ENCODE measurements around the gene ENTPD2.
A peak's percentile ranks its signal among the peaks of the same experiment; 100 is the strongest.
"Not testable (repeated sequence)": the region's sequence is repeated elsewhere in the genome, so short reads cannot be mapped to it uniquely, and the experiment has no call there.

ENTPD2 gene

DNA sequence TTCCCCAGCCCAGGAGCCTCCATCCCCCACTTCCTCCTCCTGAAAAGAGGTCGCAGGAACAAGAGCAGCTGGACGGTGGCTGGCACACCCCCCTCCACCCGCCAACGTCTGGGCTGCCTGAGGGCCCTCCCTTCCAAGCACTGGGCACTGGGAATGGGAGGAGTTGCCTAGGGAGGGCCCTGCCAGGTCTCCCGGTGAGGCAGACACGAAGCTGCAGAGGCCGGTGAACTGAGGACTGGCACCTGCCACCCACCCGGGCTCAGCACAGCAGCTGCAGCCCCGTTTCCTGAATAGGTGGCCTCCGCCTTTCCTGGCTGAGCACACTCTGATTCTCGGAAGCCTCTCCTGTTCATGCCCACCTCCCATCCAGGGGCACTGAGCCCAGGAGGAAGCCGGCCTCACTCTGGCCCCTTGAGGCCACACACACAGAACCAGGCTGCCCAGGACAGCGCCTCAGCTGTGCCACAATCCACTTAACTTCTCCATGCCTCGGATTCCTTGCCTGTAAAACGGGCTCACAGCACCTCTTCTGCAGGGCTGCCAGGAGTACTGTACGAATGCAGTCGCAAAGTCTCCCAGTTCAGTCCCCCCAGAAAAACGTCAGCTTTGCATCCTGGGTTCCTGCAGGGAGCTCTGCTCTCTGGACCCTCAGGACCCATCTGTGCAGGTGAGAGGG lies 9.2 kb downstream of the ENTPD2 start:
- DNase-seq, result no peak

DNA sequence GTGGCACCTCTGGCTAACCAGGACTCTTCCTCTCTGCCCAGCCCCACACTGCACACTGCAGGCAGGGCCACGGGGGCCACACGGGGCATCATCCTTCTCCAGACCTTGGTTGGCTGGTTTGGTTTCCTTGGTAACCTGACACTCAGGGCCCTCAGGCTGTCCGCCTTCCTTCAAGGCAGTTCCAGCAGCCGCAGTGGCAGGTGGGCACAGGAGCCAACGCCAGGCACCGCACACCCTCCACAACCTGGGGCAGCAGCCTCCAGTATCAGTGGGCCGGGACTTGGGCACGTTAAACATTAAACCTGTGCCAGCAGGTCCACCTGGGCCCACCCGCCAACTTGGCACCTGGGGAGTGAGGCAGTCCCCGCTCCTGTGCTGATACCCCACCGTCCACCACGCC lies 9.8 kb downstream of the ENTPD2 start:
- no peak for DNase-seq

DNA sequence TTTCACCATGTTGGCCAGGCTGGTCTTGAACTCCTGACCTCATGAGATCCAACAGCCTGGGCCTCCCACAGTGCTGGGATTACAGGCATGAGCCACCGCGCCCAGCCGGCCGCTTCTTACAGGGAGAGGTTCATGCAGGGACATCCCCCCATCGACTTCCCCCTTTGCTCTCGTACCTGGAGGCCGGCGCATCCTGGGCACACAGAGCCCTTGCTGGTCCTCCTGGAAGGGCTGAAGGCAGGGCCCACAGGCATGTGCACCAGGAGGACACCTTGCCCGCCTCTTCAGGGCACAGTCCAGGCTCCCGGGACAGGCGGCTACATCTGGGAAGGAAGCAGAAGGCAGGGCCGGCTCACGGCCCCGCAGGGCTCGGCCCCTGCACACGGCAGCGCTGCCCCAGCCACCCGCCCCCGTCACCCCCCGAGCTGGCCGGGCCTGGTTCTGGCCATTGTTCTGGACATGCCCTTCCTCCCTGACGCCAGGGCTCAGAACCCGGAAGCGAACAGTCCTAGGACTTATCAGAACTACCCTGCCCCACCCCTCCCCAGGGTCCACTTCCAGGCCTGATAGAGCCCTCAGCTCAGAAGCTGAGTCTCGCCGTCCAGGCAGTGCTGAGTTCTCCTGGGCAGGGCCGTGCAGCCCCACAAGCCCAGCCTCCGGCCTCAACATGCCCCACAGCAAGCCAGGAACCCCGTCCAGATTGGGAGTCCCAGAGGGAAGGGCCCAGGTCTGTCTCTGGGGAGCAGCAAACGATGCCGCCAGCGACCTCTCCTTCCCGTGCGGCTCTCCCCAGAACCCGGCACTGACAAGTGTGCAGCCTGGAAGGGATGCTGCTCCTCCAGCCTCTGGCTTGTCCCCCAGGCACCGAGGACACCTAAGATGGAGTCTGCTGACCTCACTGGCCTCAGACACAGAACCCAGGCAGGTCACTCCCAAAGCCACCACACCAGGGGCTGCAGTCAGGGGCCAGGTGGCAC lies 10.8 kb downstream of the ENTPD2 start:
- no peak for DNase-seq

DNA sequence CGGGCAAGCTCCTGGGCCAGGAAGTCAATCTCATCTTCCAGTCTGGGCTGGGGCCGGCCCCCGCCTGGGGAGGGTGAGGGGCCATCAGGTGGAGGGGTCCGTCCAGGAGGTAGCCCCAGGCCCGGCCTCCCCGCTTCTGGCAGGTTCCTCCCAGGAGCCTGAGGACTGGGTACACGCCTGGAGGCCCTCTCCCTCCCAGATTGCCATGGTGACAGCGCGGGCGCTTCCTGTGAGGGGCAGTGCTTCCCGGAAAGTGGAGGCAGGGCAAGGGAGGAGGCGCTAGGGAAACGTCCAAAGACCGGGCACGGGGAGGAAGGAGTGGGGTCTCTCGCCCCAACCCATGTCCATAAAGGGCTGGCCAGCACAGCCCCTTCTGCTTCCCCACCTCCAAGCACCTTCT lies 12.7 kb downstream of the ENTPD2 start:
- no peak for DNase-seq

DNA sequence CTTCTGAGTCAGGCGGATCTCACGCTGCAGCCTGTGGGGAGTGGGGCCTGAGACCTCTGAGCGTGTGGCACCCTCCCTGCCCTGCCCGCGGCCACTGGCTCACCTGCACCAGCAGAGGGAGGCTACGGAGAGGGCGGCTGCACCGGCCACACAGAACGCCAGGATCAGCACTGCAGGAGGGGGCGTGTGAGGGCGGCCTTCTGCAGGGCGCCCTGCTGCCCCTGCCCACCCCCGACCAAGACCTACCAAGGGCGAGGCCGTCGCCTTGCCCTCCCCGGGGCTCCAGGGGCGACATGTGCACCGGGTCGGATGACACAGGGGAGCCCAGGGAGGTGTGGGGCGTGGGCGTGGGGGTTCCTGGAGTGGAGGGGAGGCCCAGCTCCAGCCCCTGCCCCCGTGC lies 13.3 kb downstream of the ENTPD2 start:
- no peak for DNase-seq

DNA sequence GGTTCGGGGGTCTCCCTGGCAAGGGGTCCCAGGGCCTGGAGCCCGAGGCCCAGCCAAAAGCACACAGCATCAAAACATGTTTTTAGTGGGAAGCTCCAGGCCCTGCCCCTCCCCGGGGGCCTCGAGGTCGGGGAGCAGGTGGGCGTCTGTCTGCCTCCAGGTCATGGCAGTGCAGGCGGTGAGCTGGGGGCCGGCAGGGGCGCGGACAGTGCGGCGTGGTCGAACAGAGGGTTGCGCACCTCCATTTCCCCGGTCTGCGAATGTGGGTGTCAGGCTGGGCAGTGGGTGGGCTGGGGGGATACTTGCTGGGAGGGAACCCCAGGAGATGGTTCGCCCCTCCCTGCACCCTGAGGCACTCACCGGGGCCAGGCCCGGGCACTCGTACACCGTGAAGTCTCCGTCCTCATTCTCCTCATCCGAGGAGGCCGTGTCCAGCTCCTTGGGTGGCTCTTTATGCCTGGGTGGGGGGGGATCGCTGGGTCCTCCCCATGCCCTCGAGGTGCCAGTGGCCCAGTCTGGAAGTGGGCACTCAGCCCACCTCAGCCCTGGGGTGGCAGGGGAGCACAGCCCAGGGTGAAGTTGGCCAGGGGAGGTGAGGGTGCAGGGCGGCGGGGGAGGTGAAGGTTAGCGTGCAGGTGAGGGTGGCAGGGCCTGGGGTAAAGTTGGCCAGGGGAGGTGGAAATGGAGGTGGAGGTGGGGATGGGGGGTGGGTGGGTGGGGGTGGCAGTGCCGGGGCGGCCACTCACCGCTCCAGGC lies 14.1 kb downstream of the ENTPD2 start:
- DNase-seq, result no peak

DNA sequence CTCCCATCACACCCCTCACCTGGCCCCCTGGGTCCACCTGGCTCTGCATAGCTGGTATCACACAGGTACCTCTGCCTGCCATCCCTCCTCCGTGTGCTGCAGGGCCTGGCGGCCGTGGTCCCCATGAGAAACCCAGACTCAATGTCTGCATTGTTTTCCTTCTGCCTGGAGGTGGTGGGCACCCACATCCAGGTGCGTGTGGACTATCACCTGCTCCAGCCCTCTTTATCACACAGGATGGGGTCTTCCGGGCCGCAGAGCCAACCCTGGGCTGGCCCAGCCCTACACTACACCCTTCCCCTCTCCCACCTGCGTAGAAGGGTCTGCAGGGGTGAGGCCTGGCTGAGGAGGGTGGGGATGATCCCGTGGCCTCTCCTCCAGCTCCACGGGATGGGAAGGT lies 14.9 kb downstream of the ENTPD2 start:
- no peak for DNase-seq

DNA sequence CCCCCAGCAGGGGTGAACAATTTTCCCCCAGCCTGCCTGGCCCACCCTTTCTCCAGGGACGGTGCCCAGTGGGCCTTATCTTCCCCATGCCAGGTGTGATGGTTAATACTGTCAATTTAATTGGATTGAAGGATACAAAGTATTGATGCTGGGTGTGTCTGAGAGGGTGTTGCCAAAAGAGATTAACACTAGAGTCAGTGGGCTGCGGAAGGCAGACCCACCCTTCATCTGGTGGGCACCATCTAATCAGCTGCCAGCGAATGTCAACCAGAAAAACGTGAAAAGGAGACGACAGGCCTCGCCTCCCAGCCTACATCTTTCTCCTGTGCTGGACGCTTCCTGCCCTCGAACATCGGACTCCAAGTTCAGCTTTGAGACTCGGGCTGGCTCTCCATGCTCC lies 16.4 kb downstream of the ENTPD2 start:
- no peak for DNase-seq

DNA sequence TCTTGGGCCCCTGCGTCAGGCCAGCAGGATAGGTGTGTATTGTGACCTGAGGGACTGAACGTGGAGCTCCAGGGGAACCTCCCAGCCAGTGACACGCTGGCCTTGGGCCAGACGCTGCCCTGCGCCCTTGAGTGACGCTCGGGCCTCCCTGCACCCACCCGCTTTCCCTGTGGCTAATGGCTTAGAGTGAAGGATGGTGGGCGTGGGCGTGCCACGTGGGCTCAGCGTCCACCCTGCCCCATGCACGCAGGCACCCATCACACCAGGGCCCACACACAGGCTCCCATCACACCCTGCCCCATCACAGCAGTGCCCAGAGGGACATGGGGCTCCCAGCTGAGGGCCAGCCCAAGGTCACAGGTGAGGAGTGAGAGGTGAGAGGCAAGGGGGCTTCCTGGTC lies 16.8 kb downstream of the ENTPD2 start:
- DNase-seq, result no peak

DNA sequence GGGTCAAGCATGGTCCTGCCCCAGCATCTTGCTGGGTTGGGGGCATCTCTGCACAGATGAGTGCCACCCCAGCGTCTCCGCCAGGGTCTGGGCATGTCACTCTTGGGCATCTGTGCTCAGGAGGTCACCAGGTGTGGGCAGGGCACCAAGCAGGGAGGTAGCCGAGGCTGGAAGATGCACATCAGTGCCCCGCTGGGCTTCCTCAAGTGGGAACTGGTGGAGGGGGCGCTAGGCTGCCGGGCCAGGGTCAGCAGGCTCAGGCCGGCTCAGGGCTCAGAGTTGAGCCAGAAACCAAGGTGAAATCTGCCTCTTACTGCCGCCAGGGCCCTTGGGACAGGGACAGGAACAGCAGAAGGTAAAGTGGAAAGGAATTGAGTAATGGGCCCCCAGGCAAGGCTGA lies 17.9 kb downstream of the ENTPD2 start:
- no peak for DNase-seq

DNA sequence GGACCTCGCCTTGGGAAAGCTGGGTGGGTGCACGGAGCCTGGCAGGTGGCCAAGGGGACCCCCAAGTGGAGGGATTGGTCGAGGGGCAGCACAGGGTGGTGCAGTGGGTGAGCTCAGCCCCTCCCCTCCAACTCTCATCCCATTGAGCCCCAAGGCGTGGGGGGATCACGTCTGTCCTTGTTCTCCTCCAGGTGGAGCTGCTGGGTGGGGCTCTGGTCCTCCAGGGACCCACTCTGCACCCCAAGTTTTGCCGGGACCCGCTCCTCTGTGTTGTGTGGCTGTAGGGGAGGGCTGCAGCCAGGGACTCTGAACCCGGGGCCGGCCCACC lies 18.4 kb downstream of the ENTPD2 start:
- DNase-seq, result no peak

DNA sequence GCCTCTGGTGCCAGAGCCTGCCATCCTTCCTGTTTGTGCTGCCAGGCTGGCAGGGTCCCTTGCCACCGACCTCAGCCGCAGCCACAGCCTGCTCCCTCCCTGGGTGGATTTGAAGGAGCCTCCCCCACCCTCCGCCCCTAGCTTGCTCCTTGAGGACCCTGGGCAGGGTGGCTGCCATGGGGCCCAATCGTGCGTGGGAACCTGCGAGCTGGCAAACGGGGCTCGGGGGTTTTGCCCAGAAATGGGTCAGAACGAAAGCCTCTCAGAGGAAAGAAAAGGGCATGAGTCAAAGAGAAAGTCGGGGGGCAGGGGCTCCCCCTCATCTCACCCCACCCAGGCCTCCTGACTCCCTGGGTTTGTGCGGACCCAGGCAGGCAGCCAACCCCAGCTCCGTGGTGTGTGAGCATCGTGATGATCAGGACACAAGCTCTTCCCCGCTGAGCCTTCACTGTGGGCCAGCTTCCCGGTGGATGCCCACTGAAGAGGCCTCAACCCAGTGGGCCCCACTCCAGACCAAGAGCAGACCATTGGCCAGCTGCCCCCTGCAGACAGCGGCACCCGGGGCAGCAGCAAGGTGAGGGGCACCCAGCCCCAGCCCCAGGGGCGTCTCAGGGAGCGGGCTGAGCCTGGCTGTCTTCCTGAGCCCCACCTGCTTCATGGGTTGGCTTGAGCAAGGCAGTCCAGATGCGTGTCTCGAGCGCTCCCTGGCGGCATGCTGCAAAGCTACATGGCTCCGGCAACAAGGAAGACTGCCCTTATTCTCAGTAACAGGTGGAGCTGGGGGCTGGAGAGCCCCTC lies 19.0 kb downstream of the ENTPD2 start:
- peak; percentile 94 for DNase-seq

DNA sequence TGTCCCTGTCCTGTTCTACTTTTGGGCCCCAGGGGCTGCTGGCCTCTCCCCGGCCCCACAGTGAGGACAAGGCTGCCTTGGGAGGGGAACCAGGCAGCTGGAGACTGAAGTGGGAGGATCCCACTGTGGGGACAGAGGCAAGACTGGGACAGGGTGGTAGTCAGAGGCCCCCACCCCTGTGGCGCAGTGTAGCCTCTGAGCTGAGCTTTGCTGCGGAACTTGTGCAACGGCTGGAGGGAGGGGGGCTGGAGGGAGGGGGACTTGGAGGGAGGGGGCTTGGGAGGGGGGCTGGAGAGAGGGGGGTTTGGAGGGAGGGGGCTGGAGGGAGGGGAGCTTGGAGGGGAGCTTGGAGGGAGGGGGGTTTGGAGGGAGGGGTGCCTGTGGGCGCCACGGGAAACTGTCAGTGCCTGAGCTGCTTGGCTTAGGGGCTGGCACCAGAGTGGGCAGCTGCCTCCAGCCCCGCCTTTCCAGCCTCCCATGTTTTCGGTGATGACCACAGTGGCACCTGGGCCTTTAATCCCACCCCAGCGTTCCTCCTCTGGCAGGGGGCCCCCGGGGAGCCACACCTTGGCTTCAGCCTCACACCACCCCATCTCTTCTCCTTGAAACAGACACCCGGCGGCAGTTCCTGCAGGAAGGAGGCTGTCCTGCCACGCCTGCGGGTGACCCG lies 19.7 kb downstream of the ENTPD2 start:
- DNase-seq, result no peak

DNA sequence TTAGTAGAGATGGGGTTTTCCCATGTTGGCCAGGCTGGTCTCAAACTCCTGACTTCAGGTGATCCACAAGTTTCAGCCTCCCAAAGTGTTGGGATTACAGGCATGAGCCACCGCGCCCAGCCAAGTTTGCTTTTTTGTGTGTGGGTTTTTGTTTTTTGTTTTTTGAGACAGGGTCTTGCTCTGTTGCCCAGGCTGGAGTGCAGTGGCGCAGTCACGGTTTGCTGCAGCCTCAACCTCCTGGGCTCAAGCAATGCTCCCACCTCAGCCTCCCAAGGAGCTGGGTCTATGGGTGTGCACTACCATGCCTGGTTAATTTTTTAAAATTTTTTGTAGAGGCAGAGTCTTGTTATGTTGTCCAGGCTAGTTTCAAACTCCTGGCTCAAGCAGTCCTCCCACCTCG lies 20.4 kb downstream of the ENTPD2 start:
- DNase-seq, result not testable (repeated sequence)

DNA sequence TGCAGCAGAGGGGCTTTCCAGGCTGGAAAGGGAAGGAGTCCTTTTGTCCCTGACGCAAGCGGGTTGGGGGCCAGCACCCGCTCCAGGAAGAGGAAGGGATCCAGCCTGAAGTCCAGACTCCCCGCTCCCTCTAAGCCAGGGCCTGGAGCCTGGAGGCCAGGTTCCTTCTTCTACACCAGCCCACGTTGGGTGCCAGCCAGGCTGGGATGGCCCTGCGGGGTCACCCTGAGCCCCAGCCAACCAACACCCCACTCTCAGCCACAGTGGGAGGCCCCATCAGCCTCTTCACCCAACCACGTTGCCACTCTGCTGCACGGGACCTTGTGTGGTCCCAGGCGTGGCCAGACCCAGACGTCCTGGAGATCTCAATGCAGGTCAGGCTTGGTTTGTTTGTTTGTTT lies 21.0 kb downstream of the ENTPD2 start:
- no peak for DNase-seq

DNA sequence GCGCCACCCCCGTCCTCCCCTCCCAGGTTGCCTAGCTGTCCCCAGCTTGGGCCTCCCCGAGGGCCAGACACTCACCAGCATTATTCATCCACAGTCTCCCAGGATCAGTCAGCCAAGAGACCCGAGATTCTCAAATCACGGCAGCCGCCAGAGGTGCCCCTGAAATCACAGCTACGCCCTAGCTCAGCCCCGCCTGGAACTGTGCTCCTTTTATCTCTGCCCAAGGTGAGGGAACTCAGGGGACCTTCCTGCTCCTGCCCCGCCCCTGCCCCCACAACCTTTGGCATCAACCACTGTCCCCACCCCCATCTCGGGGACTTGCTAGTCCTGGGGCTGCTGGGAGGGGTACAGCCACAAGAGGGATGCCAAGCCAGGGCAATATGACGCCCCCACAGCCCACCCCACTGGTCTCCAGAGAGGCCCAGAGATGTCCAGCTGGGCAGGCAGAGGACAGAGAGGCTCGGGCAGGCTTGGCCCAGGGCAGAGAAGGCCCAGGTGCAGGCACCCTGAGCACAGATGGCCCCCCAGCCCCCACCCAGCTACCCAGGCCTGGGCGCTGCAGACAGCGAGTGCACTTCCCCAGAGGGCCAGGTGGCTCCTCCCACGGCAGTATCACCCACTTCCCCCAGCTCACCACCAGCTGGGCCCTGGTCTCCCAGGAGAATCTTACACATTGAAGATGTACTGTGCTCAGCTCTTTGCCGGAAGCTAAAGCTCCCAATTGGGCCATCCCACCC lies 21.8 kb downstream of the ENTPD2 start, which contains the start of gene FUT7:
TSS of gene FUT7 (minus strand) at position 185 of the 737 bp plus-strand sequence. CDS start at position 88, 97 bp downstream.
- DNase-seq, result no peak

DNA sequence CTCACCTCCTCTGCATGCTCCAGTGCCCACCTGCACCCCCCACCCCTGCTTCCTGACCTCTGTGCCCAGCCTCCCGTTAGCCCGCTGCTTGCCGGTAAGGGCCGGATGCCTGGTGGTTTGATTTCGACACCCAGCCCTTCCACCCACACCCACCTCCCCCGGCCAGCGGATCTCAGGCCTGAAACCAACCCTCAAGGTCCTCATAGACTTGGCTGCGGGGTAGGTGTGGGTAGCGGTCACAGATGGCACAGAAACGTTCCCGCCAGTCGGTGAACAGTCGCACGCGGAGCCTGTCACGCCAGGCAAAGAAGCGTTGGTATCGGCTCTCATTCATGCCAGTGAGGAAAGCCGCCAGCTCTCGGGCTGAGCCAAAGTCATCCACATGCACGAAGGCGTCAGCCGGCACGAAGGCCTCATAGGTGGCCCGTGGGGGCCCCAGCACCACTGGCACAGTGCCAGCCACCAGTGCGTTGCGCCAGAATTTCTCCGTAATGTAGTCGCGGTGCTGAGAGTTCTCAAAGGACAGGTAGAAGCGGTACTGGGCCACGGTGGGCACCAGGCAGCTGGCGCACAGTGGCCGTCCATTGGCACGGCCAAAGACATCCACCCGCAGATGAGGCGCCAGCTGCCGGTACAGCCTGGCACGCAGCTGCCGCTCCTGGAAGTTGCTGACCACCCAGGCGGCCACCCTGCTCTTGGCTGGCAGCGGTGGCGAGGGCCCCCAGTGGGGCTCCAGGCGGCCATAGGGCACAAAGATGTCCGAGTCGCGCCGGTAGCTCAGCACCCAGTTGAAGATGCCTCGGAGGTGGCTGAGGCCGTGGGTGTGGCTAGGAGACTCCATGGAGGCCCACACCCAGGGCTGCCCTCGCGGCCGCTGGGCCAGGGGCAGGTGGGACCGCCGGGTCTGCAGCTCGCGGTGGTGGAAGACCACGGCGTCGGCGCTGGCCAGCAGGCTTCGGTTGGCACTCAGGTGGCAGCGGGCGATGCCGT lies 23.0 kb downstream of the ENTPD2 start:
- DNase-seq, result peak; percentile 75

DNA sequence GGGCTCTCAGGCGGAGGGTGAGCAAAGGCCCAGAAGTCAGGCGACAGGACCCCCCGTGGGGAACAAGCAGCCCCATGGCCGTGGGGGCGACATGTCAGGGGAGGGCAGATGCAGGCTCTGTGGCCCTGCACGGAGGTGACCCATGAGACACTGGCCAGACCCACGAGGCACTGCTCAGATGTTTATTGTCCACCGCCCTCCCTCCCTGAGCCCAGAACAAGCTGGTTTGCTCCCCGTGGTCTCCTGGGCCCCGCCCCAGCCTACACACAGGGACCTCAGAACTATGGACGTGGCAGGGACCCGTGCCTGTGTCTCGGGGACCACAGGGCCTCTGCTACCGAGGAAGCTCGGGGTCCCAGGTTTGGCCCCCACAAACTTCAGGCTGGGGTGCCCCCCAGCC lies 23.9 kb downstream of the ENTPD2 start:
- no peak for DNase-seq

DNA sequence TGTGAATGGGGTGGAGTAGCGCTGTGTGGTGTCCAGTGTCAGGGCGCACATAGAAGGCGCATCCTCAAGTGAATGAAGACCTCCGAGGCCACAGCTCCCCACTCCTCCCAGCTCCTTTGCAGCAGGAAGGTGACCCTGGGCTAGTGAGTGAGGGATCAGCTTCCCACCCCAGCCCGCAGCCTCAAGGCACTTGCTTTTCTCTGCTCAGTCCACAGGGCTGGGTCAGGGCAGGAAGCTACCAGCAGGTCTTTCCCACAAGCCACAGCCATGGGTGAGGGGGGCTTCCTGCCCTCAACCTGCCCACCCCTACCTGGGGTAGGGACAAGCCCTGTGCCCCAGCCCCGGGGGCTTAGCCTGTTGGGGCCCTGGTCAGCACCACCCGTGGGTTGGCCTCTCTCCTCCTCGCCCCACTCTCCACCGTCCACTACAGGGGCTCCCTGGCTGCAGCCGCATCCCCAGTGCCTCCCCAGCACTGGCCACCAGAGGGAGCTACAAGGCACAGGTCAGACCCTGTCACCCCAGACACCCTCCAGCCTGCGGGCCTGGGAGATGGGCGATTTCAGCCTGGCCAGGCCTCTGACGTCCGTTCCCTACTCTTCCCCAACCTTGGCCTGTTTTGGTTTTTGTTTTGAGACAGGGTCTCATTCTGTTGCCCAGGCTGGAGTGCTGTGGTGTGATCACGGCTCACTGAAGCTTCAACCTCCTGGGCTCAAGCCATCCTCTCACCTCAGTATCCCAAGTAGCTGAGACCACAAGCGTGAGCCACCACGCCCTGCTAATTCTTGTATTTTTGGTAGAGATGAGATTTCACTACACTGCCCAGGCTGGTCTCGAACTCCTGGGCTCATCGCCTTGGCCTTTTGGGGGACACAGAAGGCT lies 24.6 kb downstream of the ENTPD2 start:
- peak; percentile 93 for DNase-seq

All from activated CD8-positive, alpha-beta memory T cell treated with anti-CD3 and anti-CD28 coated beads, Interleukin-2, amount 50 U/mL, for 48 hours (primary cell).